GM23248 (cell line): ENCODE data around the gene TPRG1L. TPM values are rescaled to one million over a fixed set of nuclear protein-coding genes. Genes with fewer than 3 reads are reported as not detected.
A peak's percentile ranks its signal among the peaks of the same experiment; 100 is the strongest.

Experiments used
- DNase-seq: peaks from one replicate; pipeline ENCODE4 v3.0.0-alpha.2; 2015
- H2AFZ ChIP-seq: fragments of 200-600 bp; sonication (generic); 2 replicates; pipeline ENCODE4 v1.6.1; 2016; ENCODE audit warnings: antibody characterized with exemption
- H3F3A ChIP-seq: fragments of 200-600 bp; sonication (generic); 2 replicates; pipeline ENCODE4 v1.6.1; 2016; ENCODE audit warnings: mild to moderate bottlenecking, antibody characterized with exemption, mixed run types; ENCODE audit not compliant: insufficient read depth
- H3K27ac ChIP-seq: fragments of 200-600 bp; sonication (generic); 2 replicates; pipeline ENCODE4 v1.5.1; 2016; ENCODE audit warnings: mild to moderate bottlenecking
- H3K27me3 ChIP-seq: fragments of 200-600 bp; sonication (generic); replicated peaks from 2 replicates; pipeline ENCODE4 v1.6.1; 2016; ENCODE audit warnings: mild to moderate bottlenecking; ENCODE audit not compliant: insufficient read depth
- H3K36me3 ChIP-seq: fragments of 200-600 bp; sonication (generic); 2 replicates; pipeline ENCODE4 v1.6.1; 2016; ENCODE audit warnings: low read depth, mild to moderate bottlenecking
- H3K4me1 ChIP-seq: fragments of 200-600 bp; sonication (generic); 2 replicates; pipeline ENCODE4 v1.6.1; 2016; ENCODE audit warnings: mild to moderate bottlenecking; ENCODE audit not compliant: insufficient read depth
- H3K4me2 ChIP-seq: fragments of 200-600 bp; sonication (generic); one replicate; pipeline ENCODE4 v1.6.1; 2016; ENCODE audit warnings: mild to moderate bottlenecking; ENCODE audit not compliant: unreplicated experiment
- H3K4me3 ChIP-seq: fragments of 200-600 bp; sonication (generic); 2 replicates; pipeline ENCODE4 v1.5.1; 2016; ENCODE audit warnings: mild to moderate bottlenecking
- H3K79me2 ChIP-seq: fragments of 200-600 bp; sonication (generic); 2 replicates; pipeline ENCODE4 v1.6.1; 2016; ENCODE audit warnings: mild to moderate bottlenecking; ENCODE audit not compliant: insufficient read depth
- H3K9ac ChIP-seq: fragments of 200-600 bp; sonication (generic); 2 replicates; pipeline ENCODE4 v1.6.1; 2016; ENCODE audit warnings: mild to moderate bottlenecking
- H3K9me2 ChIP-seq: fragments of 200-600 bp; sonication (generic); 2 replicates; pipeline ENCODE4 v1.6.1; 2016; ENCODE audit warnings: mixed run types, mild to moderate bottlenecking, moderate library complexity; ENCODE audit not compliant: insufficient read depth
- H3K9me3 ChIP-seq: fragments of 200-600 bp; sonication (generic); one replicate; pipeline ENCODE4 v1.6.1; 2017; ENCODE audit warnings: low read depth
- H4K20me1 ChIP-seq: fragments of 200-600 bp; sonication (generic); 2 replicates; pipeline ENCODE4 v1.6.0; 2016; ENCODE audit not compliant: insufficient read depth
- EZH2 ChIP-seq: fragments of 200-600 bp; sonication (generic); IDR thresholded peaks from 2 replicates; pipeline ENCODE4 v1.6.1; 2018; ENCODE audit warnings: antibody characterized with exemption, mild to moderate bottlenecking; ENCODE audit not compliant: insufficient read depth, poor library complexity, severe bottlenecking
- EZH2phosphoT487 ChIP-seq: fragments of 200-600 bp; sonication (generic); IDR thresholded peaks from 2 replicates; pipeline ENCODE4 v1.6.1; 2018; ENCODE audit warnings: antibody characterized with exemption, moderate library complexity, mild to moderate bottlenecking, low read depth; ENCODE audit not compliant: insufficient read depth
- WGBS, 2 experiments: methylation state at CpG; one replicate each; pipeline ENCODE4 v1.1.6; 2015 to 2017; ENCODE audit warnings: low lambda C conversion rate in 2 of 2, low coverage in 1 of 2; ENCODE audit errors: missing lambda C conversion rate in 2 of 2; 5-methylcytosine and 5-hydroxymethylcytosine counted together
- in situ Hi-C: fragments of 300-500 bp; cut with MboI; formaldehyde crosslinking; loops from 2 replicates; pipeline ENCODE4 v1.15.0; 2020
- polyA plus RNA-seq: library from polyadenylated mRNA; unstranded; fragments of >200 nt; fragmentation: Nextera tagmentation; extraction: Ambion mirVana; gene quantifications from 2 replicates; pipeline ENCODE4 v1.2.1, GENCODE V29; 2016
- total RNA-seq: library from RNA; depleted of rRNA; stranded (reverse); fragments of >200 nt; shearing (Covaris generic); gene quantifications from 2 replicates; pipeline ENCODE4 v1.2.3, GENCODE V29; 2014

The TPRG1L gene
- total and polyA plus RNA-seq, 2 experiments from 2014 or later: 30.7 to 30.9 TPM

DNA sequence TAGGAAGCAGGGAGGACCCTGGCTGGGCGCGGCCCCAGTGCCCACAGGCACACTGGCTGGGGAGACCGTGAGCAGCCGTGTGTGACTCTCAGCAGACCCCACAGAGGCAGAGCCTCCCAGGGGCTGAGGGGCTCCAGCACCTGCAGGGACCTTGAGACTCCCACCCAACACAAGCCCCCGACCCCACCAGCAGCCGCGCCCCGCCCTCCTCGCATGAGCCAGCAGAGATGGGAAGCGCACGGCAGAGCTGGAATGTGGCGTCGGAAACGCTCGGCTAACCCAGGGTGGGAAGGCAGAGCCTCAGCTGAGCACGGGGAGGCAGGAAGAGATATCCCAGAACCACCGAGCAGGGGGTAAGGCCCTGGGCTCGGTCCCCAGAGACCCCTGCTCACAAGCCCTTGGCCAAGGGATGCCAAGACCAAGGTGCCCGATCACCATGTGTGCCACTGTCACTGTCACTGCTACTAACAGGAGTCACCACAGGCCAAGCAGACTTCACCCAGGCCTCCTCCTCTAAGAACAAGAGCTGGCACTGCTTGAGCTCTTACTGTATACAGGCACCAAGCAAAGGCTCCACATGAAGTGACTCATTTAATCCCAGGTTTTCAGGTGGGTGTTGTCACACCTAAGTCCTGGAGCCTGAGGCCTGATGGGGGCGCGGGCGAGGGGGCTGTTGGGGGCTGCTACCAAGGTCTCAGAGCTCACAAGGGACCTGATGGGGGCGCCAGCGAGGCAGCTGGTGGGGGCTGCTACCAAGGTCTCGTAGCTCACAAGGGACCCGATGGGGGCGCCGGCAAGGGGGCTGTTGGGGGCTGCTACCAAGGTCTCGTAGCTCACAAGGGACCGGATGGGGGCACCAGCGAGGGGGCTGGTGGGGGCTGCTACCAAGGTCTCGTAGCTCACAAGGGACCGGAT is 33.6 kb upstream of the TPRG1L start:
- no peaks in the 10 kb centered on the region for H3K36me3 ChIP-seq
- H3K9ac ChIP-seq: no peak overlapping the region
- H3K4me2 ChIP-seq: no peak overlapping the region
- H3F3A ChIP-seq: no peaks in the 10 kb centered on the region
- no peaks in the 10 kb centered on the region for H4K20me1 ChIP-seq
- in situ Hi-C loops: no loop called here
- H3K27me3 ChIP-seq: no peaks in the 10 kb centered on the region; the same call in 1 of the 2 replicates
- no peak for DNase-seq
- H3K4me1 ChIP-seq: no peaks in the 10 kb centered on the region
- H3K9me2 ChIP-seq: no peaks in the 10 kb centered on the region
- no peak overlapping the region for H2AFZ ChIP-seq
- no peak overlapping the region for H3K27ac ChIP-seq
- TF ChIP-seq EZH2phosphoT487 (no peak), EZH2 (no peak)
- H3K79me2 ChIP-seq: no peaks in the 10 kb centered on the region
- no peak overlapping the region for H3K4me3 ChIP-seq
- H3K9me3 ChIP-seq: no peaks in the 10 kb centered on the region
- 77 to 83% methylated on average over 20 to 33 of the region's 33 CpGs for WGBS, 2 experiments

DNA sequence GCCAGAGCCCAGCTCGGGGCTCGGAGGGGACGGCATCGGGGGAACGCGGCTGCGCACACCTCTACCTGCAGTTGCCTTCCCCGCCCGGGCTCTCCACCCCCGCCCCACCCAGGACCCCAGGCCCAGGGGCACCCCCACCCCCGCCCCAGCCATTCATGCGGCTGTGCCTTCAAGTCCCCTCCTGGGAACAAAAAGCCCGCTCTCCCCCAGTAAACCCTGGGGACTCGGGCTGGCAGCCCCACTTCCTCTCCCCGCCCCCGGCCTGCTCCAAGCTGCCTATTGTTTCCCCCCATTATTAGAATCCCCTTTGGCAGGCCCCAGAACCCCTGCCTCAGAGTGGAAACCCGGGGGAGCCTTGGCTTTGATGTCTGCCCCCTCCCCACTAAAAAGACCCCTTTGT is 31.5 kb upstream of the TPRG1L start:
- no peak for TF ChIP-seq EZH2phosphoT487
- TF ChIP-seq EZH2: no peak
- 67 to 79% methylated on average over 3 to 17 of the region's 17 CpGs for WGBS, 2 experiments
- no peak overlapping the region for H3K4me3 ChIP-seq
- H3K27me3 ChIP-seq: no peaks in the 10 kb centered on the region; the same call in 1 of the 2 replicates
- in situ Hi-C loops: no loop called here
- no peaks in the 10 kb centered on the region for H3F3A ChIP-seq
- no peaks in the 10 kb centered on the region for H3K4me1 ChIP-seq
- no peaks in the 10 kb centered on the region for H3K36me3 ChIP-seq
- no peaks in the 10 kb centered on the region for H4K20me1 ChIP-seq
- H3K4me2 ChIP-seq: no peak overlapping the region
- no peaks in the 10 kb centered on the region for H3K9me3 ChIP-seq
- no peak overlapping the region for H3K9ac ChIP-seq
- no peaks in the 10 kb centered on the region for H3K9me2 ChIP-seq
- H2AFZ ChIP-seq: no peak overlapping the region
- no peaks in the 10 kb centered on the region for H3K79me2 ChIP-seq
- no peak overlapping the region for H3K27ac ChIP-seq
- DNase-seq: no peak

DNA sequence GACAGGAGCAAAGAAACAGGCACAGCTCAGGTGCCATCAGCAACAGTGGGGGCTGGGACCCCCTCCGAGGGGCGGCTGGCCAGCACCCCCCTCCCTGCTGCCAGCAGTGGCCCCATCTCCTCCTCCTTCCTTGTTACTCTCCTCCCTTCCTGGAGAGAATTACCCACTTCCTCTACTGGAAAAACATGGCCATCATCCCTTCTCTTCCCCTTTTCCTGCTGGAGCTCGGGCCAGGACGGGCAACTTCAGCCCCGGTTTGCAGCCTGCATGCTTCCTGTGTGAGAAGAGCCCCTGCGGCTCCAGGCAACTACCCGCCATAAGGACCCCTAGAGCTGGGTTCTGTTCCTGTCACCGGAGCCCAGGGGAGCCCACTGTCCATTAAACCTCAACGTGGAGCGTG is 31.1 kb upstream of the TPRG1L start:
- no peak for DNase-seq
- Histone ChIP-seq H3K4me2 (no peak overlapping the region), H3K4me1 (no peaks in the 10 kb centered on the region), H3K9me2 (no peaks in the 10 kb centered on the region), H3K79me2 (no peaks in the 10 kb centered on the region), H3K27me3 (no peaks in the 10 kb centered on the region; the same call in 1 of the 2 replicates), H3K9me3 (no peaks in the 10 kb centered on the region), H4K20me1 (no peaks in the 10 kb centered on the region), H3K36me3 (no peaks in the 10 kb centered on the region), H3K4me3 (no peak overlapping the region), H3K27ac (no peak overlapping the region), H2AFZ (no peak overlapping the region), H3F3A (no peaks in the 10 kb centered on the region), H3K9ac (no peak overlapping the region)
- 67 to 76% methylated on average over 9 to 10 of the region's 10 CpGs for WGBS, 2 experiments
- TF ChIP-seq EZH2phosphoT487 (no peak), EZH2 (no peak)
- in situ Hi-C loops: no loop called here

DNA sequence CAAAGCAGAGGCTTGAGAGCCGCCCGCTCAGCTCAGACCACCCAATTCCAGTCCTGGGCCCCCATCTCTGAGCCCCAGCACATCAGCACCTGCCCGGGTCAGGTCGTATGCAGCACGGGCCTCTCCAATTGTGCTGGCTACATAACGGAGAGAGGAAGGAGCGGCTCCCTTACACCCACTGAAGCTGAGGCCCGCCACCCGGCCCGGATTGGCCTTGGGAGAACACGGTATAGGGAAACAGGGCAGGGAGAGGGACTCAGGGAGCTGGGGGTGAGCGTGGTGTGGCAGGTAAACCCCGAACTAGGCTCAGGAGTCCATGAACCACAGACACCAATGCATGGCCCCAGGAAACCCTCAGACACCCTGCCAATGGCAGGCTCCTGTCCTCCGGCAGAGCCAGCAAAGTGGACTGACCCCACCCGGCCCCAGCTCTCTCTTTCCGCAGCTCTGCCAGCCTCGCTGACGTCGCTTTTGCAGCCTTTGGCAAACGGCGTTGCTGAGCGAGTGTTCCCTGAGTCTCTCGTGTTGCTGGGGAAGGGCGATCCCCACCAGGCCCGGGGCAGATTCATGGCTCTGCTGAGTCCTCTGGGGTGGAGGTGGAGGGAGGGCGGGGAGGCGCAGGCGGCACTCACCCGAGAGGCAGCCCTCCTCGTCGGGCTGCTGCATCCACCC is 30.0 kb upstream of the TPRG1L start:
- in situ Hi-C loops: no loop called here
- no peaks in the 10 kb centered on the region for H3K79me2 ChIP-seq
- no peak for TF ChIP-seq EZH2
- no peak overlapping the region for H3K9ac ChIP-seq
- no peaks in the 10 kb centered on the region for H3F3A ChIP-seq
- no peaks in the 10 kb centered on the region for H3K36me3 ChIP-seq
- H3K4me1 ChIP-seq: no peaks in the 10 kb centered on the region
- H4K20me1 ChIP-seq: no peaks in the 10 kb centered on the region
- no peak overlapping the region for H3K4me3 ChIP-seq
- no peaks in the 10 kb centered on the region; the same call in 1 of the 2 replicates for H3K27me3 ChIP-seq
- H3K9me3 ChIP-seq: no peaks in the 10 kb centered on the region
- no peak overlapping the region for H3K4me2 ChIP-seq
- WGBS, 2 experiments: 50 to 63% methylated on average over 28 to 31 of the region's 31 CpGs
- H2AFZ ChIP-seq: no peak overlapping the region
- peak; percentile 37 for DNase-seq
- no peaks in the 10 kb centered on the region for H3K9me2 ChIP-seq
- H3K27ac ChIP-seq: no peak overlapping the region
